GM10248 (cell line): Measurements from ENCODE around the gene MBNL2.

Source experiments
- CTCF ChIA-PET: fragments of 300-600 bp; sonication (Branson Sonifier 250); formaldehyde crosslinking; extraction: SDS; loops from one replicate; lab custom pipeline; 2021; ENCODE audit warnings: antibody characterized with exemption; lab: Yijun Ruan, JAX
- POLR2A ChIA-PET: fragments of 350-650 bp; sonication (Branson Sonifier 250); formaldehyde crosslinking; extraction: SDS; loops from one replicate; lab custom pipeline; 2020; ENCODE audit warnings: antibody characterized with exemption; lab: Yijun Ruan, JAX
- DNase-seq: peaks from one replicate; pipeline ENCODE4 v3.0.0; 2012; ENCODE audit errors: extremely low spot score
- CTCF ChIP-seq: IDR thresholded peaks from 2 replicates; pipeline ENCODE4 v1.5.1; 2012; ENCODE audit warnings: mild to moderate bottlenecking, low read depth; ENCODE audit errors: extremely low read depth, missing control alignments, control extremely low read depth

The MBNL2 gene

GRCh38 chr13:97238883-97239282, 16.8 kb downstream of the MBNL2 start:
- ChIA-PET POLR2A (no interaction called here), CTCF (interaction anchor here (1.0 to 4.1 kb wide), 3 partner anchors 12 to 62 kb away, joined by 3 to 18 read pairs (median 4); no protein-coding TSS in a partner anchor)
- no peak for DNase-seq
- no peak for TF ChIP-seq CTCF

- TF ChIP-seq CTCF, result no peak
- CTCF ChIA-PET, result interaction anchor here (1.0 to 4.1 kb wide), 4 partner anchors 11 to 62 kb away, joined by 3 to 18 read pairs (median 4); partner anchors contain the start of gene MBNL2
- no peak for DNase-seq
- POLR2A ChIA-PET, result no interaction called here
Observed at GRCh38 chr13:97239306-97239705, 17.2 kb downstream of the MBNL2 start.

- CTCF ChIA-PET, result interaction anchor here (1.2 to 4.1 kb wide), 4 partner anchors 10 to 18 kb away, joined by 3 to 18 read pairs (median 6); partner anchors contain the start of gene MBNL2
- no peak for TF ChIP-seq CTCF
- DNase-seq, result no peak
- POLR2A ChIA-PET, result no interaction called here
Observed at GRCh38 chr13:97239943-97240787, 18.0 kb downstream of the MBNL2 start.

- no peak for TF ChIP-seq CTCF
- CTCF ChIA-PET, result interaction anchor here (1.2 to 4.1 kb wide), 4 partner anchors 9 to 19 kb away, joined by 3 to 18 read pairs (median 7); partner anchors contain the start of gene MBNL2
- POLR2A ChIA-PET, result no interaction called here
- no peak for DNase-seq
Observed at GRCh38 chr13:97240788-97241734, 18.9 kb downstream of the MBNL2 start.

- CTCF ChIA-PET, result interaction anchor here (1.4 to 4.1 kb wide), 4 partner anchors 9 to 19 kb away, joined by 4 to 18 read pairs (median 7); partner anchors contain the start of gene MBNL2
- DNase-seq, result no peak
- POLR2A ChIA-PET, result no interaction called here
- no peak for TF ChIP-seq CTCF
Observed at GRCh38 chr13:97241761-97242160, 19.6 kb downstream of the MBNL2 start.
